Body of pancreas (tissue), 4 donors: ENCODE measurements around the gene NRG3.

Experiments used
- CTCF ChIP-seq, 7 experiments: fragments of 450-650 bp in 4 of 7; fragments of 200-600 bp in 3 of 7; sonication (generic) in 3 of 7; IDR thresholded peaks; one replicate each; pipeline ENCODE4 v1.5.1; 2016 to 2019; ENCODE audit warnings: antibody characterized with exemption in 7 of 7
- POLR2A ChIP-seq, 3 donors: fragments of 450-650 bp; IDR thresholded peaks; one replicate each; pipeline ENCODE4 v1.6.1; 2016; ENCODE audit warnings: antibody characterized with exemption in 3 of 3, mild to moderate bottlenecking in 2 of 3

- TF ChIP-seq CTCF (IDR thresholded peaks at IDR 0.05): no peak
- no peak for TF ChIP-seq POLR2A (IDR thresholded peaks at IDR 0.05)
Measured at GRCh38 chr10:82497439-82497838, 622.4 kb downstream of the NRG3 start.
